Gastroesophageal sphincter (tissue), 3 donors: Measurements from ENCODE around the gene NUDT4.

ENCODE experiments used
- EP300 ChIP-seq: sonication (generic); formaldehyde crosslinking; IDR thresholded peaks from one replicate; pipeline ENCODE4 v1.6.1; 2017; ENCODE audit warnings: antibody characterized with exemption, mild to moderate bottlenecking
- POLR2A ChIP-seq, 2 donors: fragments of 450-650 bp; IDR thresholded peaks; one replicate each; pipeline ENCODE4 v1.6.1; 2017; ENCODE audit warnings: antibody characterized with exemption in 2 of 2, mild to moderate bottlenecking in 2 of 2, moderate library complexity in 1 of 2
- TF ChIP-seq, protein P1 (sequence below), 4 experiments: fragments of 200-600 bp in 2 of 4; fragments of 450-650 bp in 2 of 4; sonication (generic) in 1 of 4; IDR thresholded peaks; one replicate each; pipeline ENCODE4 v1.5.1; 2017 to 2019; ENCODE audit warnings: antibody characterized with exemption in 4 of 4, mild to moderate bottlenecking in 2 of 4, moderate library complexity in 2 of 4

- TF ChIP-seq POLR2A (IDR thresholded peaks at IDR 0.05) (no peak), EP300 (no peak)
- TF ChIP-seq, protein P1, sequence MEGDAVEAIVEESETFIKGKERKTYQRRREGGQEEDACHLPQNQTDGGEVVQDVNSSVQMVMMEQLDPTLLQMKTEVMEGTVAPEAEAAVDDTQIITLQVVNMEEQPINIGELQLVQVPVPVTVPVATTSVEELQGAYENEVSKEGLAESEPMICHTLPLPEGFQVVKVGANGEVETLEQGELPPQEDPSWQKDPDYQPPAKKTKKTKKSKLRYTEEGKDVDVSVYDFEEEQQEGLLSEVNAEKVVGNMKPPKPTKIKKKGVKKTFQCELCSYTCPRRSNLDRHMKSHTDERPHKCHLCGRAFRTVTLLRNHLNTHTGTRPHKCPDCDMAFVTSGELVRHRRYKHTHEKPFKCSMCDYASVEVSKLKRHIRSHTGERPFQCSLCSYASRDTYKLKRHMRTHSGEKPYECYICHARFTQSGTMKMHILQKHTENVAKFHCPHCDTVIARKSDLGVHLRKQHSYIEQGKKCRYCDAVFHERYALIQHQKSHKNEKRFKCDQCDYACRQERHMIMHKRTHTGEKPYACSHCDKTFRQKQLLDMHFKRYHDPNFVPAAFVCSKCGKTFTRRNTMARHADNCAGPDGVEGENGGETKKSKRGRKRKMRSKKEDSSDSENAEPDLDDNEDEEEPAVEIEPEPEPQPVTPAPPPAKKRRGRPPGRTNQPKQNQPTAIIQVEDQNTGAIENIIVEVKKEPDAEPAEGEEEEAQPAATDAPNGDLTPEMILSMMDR (IDR thresholded peaks at IDR 0.05): no peak
These were observed 19.7 kb upstream of the NUDT4 start for GRCh38 chr12:93358058-93358457.
